ENCODE results near the gene CCDC190. TPM values are rescaled to one million over a fixed set of nuclear protein-coding genes. Genes with fewer than 3 reads are reported as not detected.

The CCDC190 gene
- total RNA-seq, 4 donors from 2014 or later: 0.26 TPM; not detected in 3

DNA sequence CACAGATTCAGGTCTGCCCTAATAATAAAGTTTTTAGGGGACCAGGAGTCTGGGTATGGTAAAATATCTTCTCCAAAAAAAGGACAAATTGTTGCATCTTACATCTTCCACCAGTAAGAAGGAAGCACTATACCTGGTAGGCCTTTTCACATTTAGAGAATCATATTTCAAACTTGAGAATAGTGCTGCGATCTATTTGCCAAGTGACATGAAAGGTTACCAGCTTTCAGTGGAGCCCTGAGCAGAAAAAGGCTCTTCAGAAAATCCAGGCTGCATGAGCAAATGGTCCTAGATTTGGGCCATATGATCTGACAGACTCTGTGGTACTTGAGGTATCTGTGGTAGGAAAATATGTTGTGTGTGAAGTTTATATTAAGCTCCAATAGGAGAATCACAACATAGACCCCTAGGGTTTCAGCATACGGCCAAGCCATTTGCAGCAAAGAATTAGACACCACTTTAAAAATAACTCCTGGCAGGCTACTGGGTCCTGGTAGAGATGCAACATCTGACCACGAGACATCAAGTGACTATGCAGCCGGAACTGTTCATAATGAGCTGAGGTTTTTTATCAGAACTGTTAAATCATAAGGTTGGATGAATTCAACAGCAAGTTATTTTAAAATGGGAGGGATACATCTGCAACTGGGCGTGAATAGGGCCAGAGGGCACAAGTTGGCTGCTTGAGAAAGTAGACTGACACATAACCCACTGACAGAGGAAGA is 38.6 kb upstream of the CCDC190 start:
- WGBS: 57% methylated on average over 5 of the region's 5 CpGs
- DNase-seq (ENCODE audit: extremely low spot score): no peak
- intact Hi-C loops (cut with DNase I): no loop called here

DNA sequence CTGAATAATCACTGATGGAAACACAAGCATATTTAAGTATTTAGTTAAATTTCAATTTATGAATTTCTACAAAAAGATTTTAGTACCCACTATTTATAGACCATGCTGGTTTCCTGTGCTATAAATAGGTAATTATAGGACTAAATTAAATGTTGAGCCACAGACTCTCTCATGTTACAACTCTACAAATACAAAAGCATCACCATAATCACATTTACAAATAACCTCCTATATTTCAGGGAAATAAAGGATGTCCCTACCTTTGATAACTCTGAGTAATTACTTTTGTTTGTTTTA is 32.6 kb upstream of the CCDC190 start:
- Histone ChIP-seq H3K4me3 (no peak overlapping the region), H3K4me1 (no peaks in the 10 kb centered on the region), H3K36me3 (no peaks in the 10 kb centered on the region), H3K9me3 (no peaks in the 10 kb centered on the region), H3K27me3 (no peaks in the 10 kb centered on the region), H3K27ac (replicated peaks in 1 of 4) (no peak overlapping the region)
- TF ChIP-seq, protein P1, sequence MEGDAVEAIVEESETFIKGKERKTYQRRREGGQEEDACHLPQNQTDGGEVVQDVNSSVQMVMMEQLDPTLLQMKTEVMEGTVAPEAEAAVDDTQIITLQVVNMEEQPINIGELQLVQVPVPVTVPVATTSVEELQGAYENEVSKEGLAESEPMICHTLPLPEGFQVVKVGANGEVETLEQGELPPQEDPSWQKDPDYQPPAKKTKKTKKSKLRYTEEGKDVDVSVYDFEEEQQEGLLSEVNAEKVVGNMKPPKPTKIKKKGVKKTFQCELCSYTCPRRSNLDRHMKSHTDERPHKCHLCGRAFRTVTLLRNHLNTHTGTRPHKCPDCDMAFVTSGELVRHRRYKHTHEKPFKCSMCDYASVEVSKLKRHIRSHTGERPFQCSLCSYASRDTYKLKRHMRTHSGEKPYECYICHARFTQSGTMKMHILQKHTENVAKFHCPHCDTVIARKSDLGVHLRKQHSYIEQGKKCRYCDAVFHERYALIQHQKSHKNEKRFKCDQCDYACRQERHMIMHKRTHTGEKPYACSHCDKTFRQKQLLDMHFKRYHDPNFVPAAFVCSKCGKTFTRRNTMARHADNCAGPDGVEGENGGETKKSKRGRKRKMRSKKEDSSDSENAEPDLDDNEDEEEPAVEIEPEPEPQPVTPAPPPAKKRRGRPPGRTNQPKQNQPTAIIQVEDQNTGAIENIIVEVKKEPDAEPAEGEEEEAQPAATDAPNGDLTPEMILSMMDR (IDR thresholded peaks at IDR 0.05): no peak
- TF ChIP-seq POLR2AphosphoS5 (IDR thresholded peaks at IDR 0.05) (no peak), POLR2A (IDR thresholded peaks at IDR 0.05; ENCODE audit: low read depth) (no peak), EP300 (IDR thresholded peaks at IDR 0.05) (no peak)
- DNase-seq (ENCODE audit: extremely low spot score): no peak
- intact Hi-C loops (cut with DNase I): no loop called here

More for the DNA sequence above, 38.6 kb upstream of the CCDC190 start:
- H3K36me3 ChIP-seq: no peaks in the 10 kb centered on the region
- no peaks in the 10 kb centered on the region for H3K4me1 ChIP-seq
- no peaks in the 10 kb centered on the region for H3K9me3 ChIP-seq
- no peak overlapping the region for H3K27ac ChIP-seq (replicated peaks in 1 of 4)
- H3K4me3 ChIP-seq: no peak overlapping the region
- no peaks in the 10 kb centered on the region for H3K27me3 ChIP-seq
- TF ChIP-seq POLR2A (IDR thresholded peaks at IDR 0.05; ENCODE audit: low read depth) (no peak), POLR2AphosphoS5 (IDR thresholded peaks at IDR 0.05) (no peak), EP300 (IDR thresholded peaks at IDR 0.05) (no peak)
- TF ChIP-seq, protein P1 (IDR thresholded peaks at IDR 0.05): no peak

- TF ChIP-seq POLR2A (IDR thresholded peaks at IDR 0.05; ENCODE audit: low read depth) (no peak), EP300 (IDR thresholded peaks at IDR 0.05) (no peak), POLR2AphosphoS5 (IDR thresholded peaks at IDR 0.05) (no peak)
- TF ChIP-seq, protein P1 (IDR thresholded peaks at IDR 0.05): no peak
- Histone ChIP-seq H3K4me3 (no peak overlapping the region), H3K36me3 (no peaks in the 10 kb centered on the region), H3K27me3 (no peaks in the 10 kb centered on the region), H3K9me3 (no peaks in the 10 kb centered on the region), H3K27ac (replicated peaks in 1 of 4) (no peak overlapping the region), H3K4me1 (no peaks in the 10 kb centered on the region)
- intact Hi-C loops (cut with DNase I): no loop called here
- WGBS: 73% methylated on average over 5 of the region's 5 CpGs
- no peak for DNase-seq (ENCODE audit: extremely low spot score)
Measured at GRCh38 chr1:162892906-162893611, 32.1 kb upstream of the CCDC190 start.

DNA sequence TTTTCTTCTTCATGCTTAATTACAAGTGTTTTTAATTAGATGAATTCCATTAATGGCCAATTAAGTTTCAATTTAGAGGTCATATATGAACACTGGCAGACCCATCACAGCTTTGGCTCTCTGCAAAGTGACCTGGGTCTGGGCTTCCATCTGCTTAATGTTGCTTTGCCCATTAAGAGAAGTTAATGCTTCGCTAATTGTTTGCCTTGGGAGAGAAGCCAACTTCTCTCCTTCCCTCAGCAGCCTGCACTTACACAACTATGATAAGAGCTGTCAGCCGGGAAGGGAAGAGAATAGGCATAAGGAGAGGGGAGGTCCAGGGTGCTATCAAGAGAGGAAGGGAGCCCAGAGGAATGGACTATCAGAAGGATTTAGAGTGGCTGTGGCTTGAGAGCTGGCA is 29.0 kb upstream of the CCDC190 start:
- intact Hi-C loops (cut with DNase I): no loop called here
- 64% methylated on average over 2 of the region's 2 CpGs for WGBS
- Histone ChIP-seq H3K36me3 (no peaks in the 10 kb centered on the region), H3K9me3 (no peaks in the 10 kb centered on the region), H3K4me1 (no peaks in the 10 kb centered on the region), H3K27ac (replicated peaks in 1 of 4) (no peak overlapping the region), H3K27me3 (no peaks in the 10 kb centered on the region), H3K4me3 (no peak overlapping the region)
- TF ChIP-seq, protein P1 (IDR thresholded peaks at IDR 0.05): no peak
- TF ChIP-seq POLR2A (IDR thresholded peaks at IDR 0.05; ENCODE audit: low read depth) (no peak), POLR2AphosphoS5 (IDR thresholded peaks at IDR 0.05) (no peak), EP300 (IDR thresholded peaks at IDR 0.05) (no peak)
- no peak for DNase-seq (ENCODE audit: extremely low spot score)

Data from esophagus muscularis mucosa (tissue), 4 donors.